Smooth muscle cell (in vitro differentiated cells): ENCODE data around the gene PLEKHA3. TPM values are rescaled to one million over a fixed set of nuclear protein-coding genes. Genes with fewer than 3 reads are reported as not detected.

ENCODE experiments used
- DNase-seq: peaks from one replicate; lab custom pipeline; 2025; ENCODE audit not compliant: unreplicated experiment; lab: John Stamatoyannopoulos, UW
- H2AFZ ChIP-seq: fragments of 200-600 bp; sonication (generic); 2 replicates; pipeline ENCODE4 v1.6.0; 2016; ENCODE audit warnings: antibody characterized with exemption, low read depth, mild to moderate bottlenecking
- H3F3A ChIP-seq: fragments of 200-600 bp; sonication (generic); 2 replicates; pipeline ENCODE4 v1.6.0; 2017; ENCODE audit warnings: antibody characterized with exemption, low read depth
- H3K27ac ChIP-seq: fragments of 200-600 bp; sonication (generic); 2 replicates; pipeline ENCODE4 v1.5.1; 2016; ENCODE audit warnings: low read depth, mild to moderate bottlenecking
- H3K27me3 ChIP-seq: fragments of 200-600 bp; sonication (generic); 2 replicates; pipeline ENCODE4 v1.6.1; 2016; ENCODE audit warnings: low read depth, mild to moderate bottlenecking
- H3K36me3 ChIP-seq: fragments of 200-600 bp; sonication (generic); 2 replicates; pipeline ENCODE4 v1.5.1; 2016; ENCODE audit warnings: low read depth
- H3K4me1 ChIP-seq: fragments of 200-600 bp; sonication (generic); 2 replicates; pipeline ENCODE4 v1.5.1; 2016; ENCODE audit warnings: low read depth
- H3K4me2 ChIP-seq: fragments of 200-600 bp; sonication (generic); 2 replicates; pipeline ENCODE4 v1.6.0; 2016; ENCODE audit warnings: mild to moderate bottlenecking
- H3K4me3 ChIP-seq: fragments of 200-600 bp; sonication (generic); 2 replicates; pipeline ENCODE4 v1.5.1; 2016; ENCODE audit warnings: mild to moderate bottlenecking
- H3K79me2 ChIP-seq: fragments of 200-600 bp; sonication (generic); 2 replicates; pipeline ENCODE4 v1.6.0; 2016; ENCODE audit warnings: low read depth, mild to moderate bottlenecking
- H3K9ac ChIP-seq: fragments of 200-600 bp; sonication (generic); 2 replicates; pipeline ENCODE4 v1.6.0; 2016; ENCODE audit warnings: low read depth
- H3K9me3 ChIP-seq: fragments of 200-600 bp; sonication (generic); replicated peaks from 2 replicates; pipeline ENCODE4 v1.5.1; 2016; ENCODE audit warnings: low read depth
- H4K20me1 ChIP-seq: fragments of 200-600 bp; sonication (generic); 2 replicates; pipeline ENCODE4 v1.6.0; 2016; ENCODE audit warnings: low read depth
- WGBS: methylation state at CpG from one replicate; pipeline ENCODE4 v1.1.7; 2016; ENCODE audit warnings: low lambda C conversion rate; 5-methylcytosine and 5-hydroxymethylcytosine counted together
- polyA plus RNA-seq: library from polyadenylated mRNA; unstranded; fragments of >200 nt; fragmentation: Nextera tagmentation; extraction: Ambion mirVana; gene quantifications from 2 replicates; pipeline ENCODE4 v1.2.1, GENCODE V29; 2016
- total RNA-seq: library from RNA; depleted of rRNA; stranded (reverse); fragments of >200 nt; gene quantifications from 2 replicates; pipeline ENCODE4 v1.2.3, GENCODE V29; 2014
- TF ChIP-seq, protein P1 (sequence below): fragments of 200-600 bp; sonication (generic); IDR thresholded peaks from 2 replicates; pipeline ENCODE4 v1.5.1; 2017; ENCODE audit warnings: borderline replicate concordance, mild to moderate bottlenecking, antibody characterized with exemption; ENCODE audit not compliant: insufficient read depth, poor library complexity, severe bottlenecking

Gene PLEKHA3
- total and polyA plus RNA-seq, 2 experiments from 2014 or later, result 9.9 to 37.9 TPM

GRCh38 chr2:178512484-178512883, 32.2 kb downstream of the PLEKHA3 start:
- no peak for DNase-seq
- no peaks in the 10 kb centered on the region for H3K27me3 ChIP-seq
- no peak overlapping the region for H3K9ac ChIP-seq
- no peaks in the 10 kb centered on the region for H3K9me3 ChIP-seq
- H3K36me3 ChIP-seq, result no peaks in the 10 kb centered on the region
- no peaks in the 10 kb centered on the region for H3F3A ChIP-seq
- WGBS, result 78% methylated on average over 2 of the region's 2 CpGs
- H3K4me1 ChIP-seq, result peaks cover 5% of the 10 kb centered on the region
- no peak overlapping the region for H3K4me2 ChIP-seq
- TF ChIP-seq, protein P1, sequence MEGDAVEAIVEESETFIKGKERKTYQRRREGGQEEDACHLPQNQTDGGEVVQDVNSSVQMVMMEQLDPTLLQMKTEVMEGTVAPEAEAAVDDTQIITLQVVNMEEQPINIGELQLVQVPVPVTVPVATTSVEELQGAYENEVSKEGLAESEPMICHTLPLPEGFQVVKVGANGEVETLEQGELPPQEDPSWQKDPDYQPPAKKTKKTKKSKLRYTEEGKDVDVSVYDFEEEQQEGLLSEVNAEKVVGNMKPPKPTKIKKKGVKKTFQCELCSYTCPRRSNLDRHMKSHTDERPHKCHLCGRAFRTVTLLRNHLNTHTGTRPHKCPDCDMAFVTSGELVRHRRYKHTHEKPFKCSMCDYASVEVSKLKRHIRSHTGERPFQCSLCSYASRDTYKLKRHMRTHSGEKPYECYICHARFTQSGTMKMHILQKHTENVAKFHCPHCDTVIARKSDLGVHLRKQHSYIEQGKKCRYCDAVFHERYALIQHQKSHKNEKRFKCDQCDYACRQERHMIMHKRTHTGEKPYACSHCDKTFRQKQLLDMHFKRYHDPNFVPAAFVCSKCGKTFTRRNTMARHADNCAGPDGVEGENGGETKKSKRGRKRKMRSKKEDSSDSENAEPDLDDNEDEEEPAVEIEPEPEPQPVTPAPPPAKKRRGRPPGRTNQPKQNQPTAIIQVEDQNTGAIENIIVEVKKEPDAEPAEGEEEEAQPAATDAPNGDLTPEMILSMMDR, result no peak
- H4K20me1 ChIP-seq, result no peaks in the 10 kb centered on the region
- H2AFZ ChIP-seq, result no peak overlapping the region
- no peaks in the 10 kb centered on the region for H3K79me2 ChIP-seq
- H3K4me3 ChIP-seq, result no peak overlapping the region
- no peak overlapping the region for H3K27ac ChIP-seq

DNA sequence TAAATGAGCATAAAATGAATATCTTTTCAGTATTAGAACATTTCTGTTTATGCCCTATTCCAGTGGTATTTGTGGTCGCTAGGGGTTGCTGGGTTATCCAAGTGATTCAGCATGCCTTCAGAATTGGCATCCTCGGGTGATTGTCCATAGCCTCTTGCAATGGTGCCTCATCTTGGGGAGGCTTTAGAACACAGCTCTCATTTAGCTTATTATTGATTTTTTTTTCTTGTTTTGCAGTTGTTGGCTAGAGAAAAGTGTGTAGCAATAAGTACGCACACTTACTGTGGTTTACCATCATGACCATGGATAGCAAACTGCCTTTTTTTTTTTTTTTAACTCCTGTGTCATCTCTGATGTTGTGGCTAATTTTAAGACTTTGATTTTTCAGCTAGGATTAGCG, 33.6 kb downstream of the PLEKHA3 start:
- no peaks in the 10 kb centered on the region for H4K20me1 ChIP-seq
- H3K4me3 ChIP-seq, result no peak overlapping the region
- H3K27me3 ChIP-seq, result no peaks in the 10 kb centered on the region
- no peak overlapping the region for H3K4me2 ChIP-seq
- H3K4me1 ChIP-seq, result peaks cover 5% of the 10 kb centered on the region
- no peak overlapping the region for H3K9ac ChIP-seq
- 96% methylated on average over 4 of the region's 4 CpGs for WGBS
- TF ChIP-seq, protein P1, result no peak
- H3F3A ChIP-seq, result no peaks in the 10 kb centered on the region
- H3K36me3 ChIP-seq, result no peaks in the 10 kb centered on the region
- H3K79me2 ChIP-seq, result no peaks in the 10 kb centered on the region
- DNase-seq, result no peak
- no peak overlapping the region for H3K27ac ChIP-seq
- no peak overlapping the region for H2AFZ ChIP-seq
- H3K9me3 ChIP-seq, result no peaks in the 10 kb centered on the region

DNA sequence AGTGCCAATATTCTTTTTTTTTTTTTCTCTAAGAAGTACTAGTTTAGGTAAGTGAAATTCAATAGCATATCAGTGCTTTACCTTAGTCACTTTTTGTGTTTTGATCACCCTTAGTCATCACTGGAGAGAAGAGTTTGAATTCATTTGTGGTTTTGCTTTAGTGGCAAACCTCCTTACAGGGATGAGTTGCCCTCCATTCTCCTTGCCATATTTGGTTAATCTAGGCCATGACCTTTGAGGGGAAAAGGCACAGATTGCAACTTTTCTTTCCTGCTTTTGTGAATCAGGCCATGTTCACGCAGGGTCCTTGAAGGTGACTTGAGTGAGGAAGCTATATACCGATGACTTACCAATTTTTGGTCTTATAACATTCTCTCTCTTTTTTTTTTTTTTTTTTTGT, 34.4 kb downstream of the PLEKHA3 start:
- H3K27ac ChIP-seq, result no peak overlapping the region
- TF ChIP-seq, protein P1, result no peak
- H3K9me3 ChIP-seq, result no peaks in the 10 kb centered on the region
- H3K9ac ChIP-seq, result no peak overlapping the region
- no peaks in the 10 kb centered on the region for H3K27me3 ChIP-seq
- no peak for DNase-seq
- no peaks in the 10 kb centered on the region for H3K79me2 ChIP-seq
- H3K4me1 ChIP-seq, result peaks cover 5% of the 10 kb centered on the region
- no peaks in the 10 kb centered on the region for H3F3A ChIP-seq
- WGBS, result 83% methylated on average over 2 of the region's 2 CpGs
- no peaks in the 10 kb centered on the region for H4K20me1 ChIP-seq
- no peaks in the 10 kb centered on the region for H3K36me3 ChIP-seq
- no peak overlapping the region for H3K4me2 ChIP-seq
- H3K4me3 ChIP-seq, result no peak overlapping the region
- H2AFZ ChIP-seq, result no peak overlapping the region

DNA sequence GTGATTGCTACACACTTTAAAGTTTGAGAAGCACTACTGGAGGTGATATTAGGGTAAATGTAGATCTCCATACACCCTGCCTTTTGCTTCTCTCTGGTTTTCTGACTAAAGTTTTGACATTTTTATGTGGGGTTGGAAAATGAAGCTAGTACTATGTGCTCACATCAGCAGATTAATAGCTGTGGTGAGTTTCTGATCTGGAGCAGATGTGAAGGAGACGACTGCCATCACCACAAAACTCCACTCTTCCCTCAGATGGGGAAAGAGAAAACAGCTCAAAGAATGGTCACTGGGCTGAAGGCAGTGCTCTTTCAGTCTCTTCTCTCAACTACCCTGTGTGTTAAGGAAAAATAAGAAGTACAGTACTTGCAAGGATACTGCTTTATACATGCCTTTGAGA, 37.2 kb downstream of the PLEKHA3 start:
- DNase-seq, result no peak
- 78% methylated on average over 1 of the region's 1 CpG for WGBS
- TF ChIP-seq, protein P1, result no peak

More for the DNA sequence above, 37.2 kb downstream of the PLEKHA3 start:
- Histone ChIP-seq H3K36me3 (no peaks in the 10 kb centered on the region), H3K27me3 (no peaks in the 10 kb centered on the region), H2AFZ (no peak overlapping the region), H3K4me2 (no peak overlapping the region), H3K27ac (no peak overlapping the region), H3K79me2 (no peaks in the 10 kb centered on the region), H3F3A (peaks cover 5% of the 10 kb centered on the region), H3K4me1 (no peaks in the 10 kb centered on the region), H3K9me3 (no peaks in the 10 kb centered on the region), H3K9ac (no peak overlapping the region), H4K20me1 (no peaks in the 10 kb centered on the region), H3K4me3 (no peak overlapping the region)
